GM21447 (cell line): ENCODE data around the gene COMMD8.
A peak's percentile ranks its signal among the peaks of the same experiment; 100 is the strongest.
"Not testable (repeated sequence)": the region's sequence is repeated elsewhere in the genome, so short reads cannot be mapped to it uniquely, and the experiment has no call there.

Experiments
- ATAC-seq: cut with Tn5 transposase; IDR thresholded peaks from one replicate; pipeline ENCODE4 v1.9.1; 2021; ENCODE audit not compliant: unreplicated experiment

The COMMD8 gene

GRCh38 chr4:47463235-47463956 lies at the start of gene COMMD8:
TSS of gene COMMD8 (minus strand) at chr4:47463702. CDS start at chr4:47463651, 51 bp downstream.
- ATAC-seq = peak; percentile 89

GRCh38 chr4:47510506-47511143 lies 47.1 kb upstream of the COMMD8 start:
- peak; percentile 99 for ATAC-seq

- no peak for ATAC-seq
These were observed 42.2 kb upstream of the COMMD8 start for GRCh38 chr4:47505666-47506065.

- ATAC-seq = no peak
These were observed 41.6 kb upstream of the COMMD8 start for GRCh38 chr4:47505147-47505546.

- ATAC-seq = peak; percentile 40
These were observed 37.3 kb upstream of the COMMD8 start for GRCh38 chr4:47500776-47501175.

- peak; percentile 35 for ATAC-seq
These were observed 36.2 kb upstream of the COMMD8 start for GRCh38 chr4:47499700-47500099.

GRCh38 chr4:47498899-47499298 lies 35.4 kb upstream of the COMMD8 start:
- no peak for ATAC-seq

GRCh38 chr4:47494124-47494430 lies 30.6 kb upstream of the COMMD8 start:
- ATAC-seq = no peak

GRCh38 chr4:47493238-47494123 lies 30.0 kb upstream of the COMMD8 start:
- ATAC-seq = peak; percentile 48

- peak; percentile 64 for ATAC-seq
These were observed 27.0 kb upstream of the COMMD8 start for GRCh38 chr4:47490550-47490949.

- ATAC-seq = no peak
These were observed 25.2 kb upstream of the COMMD8 start for GRCh38 chr4:47488706-47489105.

GRCh38 chr4:47486727-47487126 lies 23.2 kb upstream of the COMMD8 start:
- not testable (repeated sequence) for ATAC-seq

- ATAC-seq = no peak
These were observed 22.8 kb upstream of the COMMD8 start for GRCh38 chr4:47486231-47486673.

- ATAC-seq = peak; percentile 1
These were observed 22.3 kb upstream of the COMMD8 start for GRCh38 chr4:47485768-47486167.

- ATAC-seq = peak; percentile 92
These were observed 21.7 kb upstream of the COMMD8 start, which contains the start of gene ATP10D for GRCh38 chr4:47485047-47485692. TSS of gene ATP10D (plus strand) at chr4:47485275. CDS start at chr4:47512541, 27,266 bp downstream.

- ATAC-seq = no peak
These were observed 20.7 kb upstream of the COMMD8 start for GRCh38 chr4:47484168-47484567.

- ATAC-seq = no peak
These were observed 20.2 kb upstream of the COMMD8 start for GRCh38 chr4:47483745-47484144.

GRCh38 chr4:47482326-47482725 lies 18.8 kb upstream of the COMMD8 start:
- no peak for ATAC-seq

GRCh38 chr4:47478804-47479203 lies 15.3 kb upstream of the COMMD8 start:
- no peak for ATAC-seq

GRCh38 chr4:47475411-47475810 lies 11.9 kb upstream of the COMMD8 start:
- ATAC-seq = no peak

- no peak for ATAC-seq
These were observed 11.3 kb upstream of the COMMD8 start for GRCh38 chr4:47474799-47475198.
